HepG2 (cell line): ENCODE data around the gene IRS4. TPM values are rescaled to one million over a fixed set of nuclear protein-coding genes. Genes with fewer than 3 reads are reported as not detected.

ENCODE experiments used
- ATAC-seq: fragments of 200-7000 bp; cut with Tn5 transposase; 3 replicates; pipeline ENCODE4 v1.9.1; 2020; ENCODE audit warnings: mild to moderate bottlenecking, moderate library complexity
- Bru-seq: library from RNA; stranded (reverse); fragments of 400-500 nt; gene quantifications from one replicate; lab custom pipeline; 2021; lab: Mats Ljungman, UMichigan
- BruChase-seq, 2 experiments: library from RNA; stranded (reverse); fragments of 400-500 nt; gene quantifications; one replicate each; lab custom pipeline; 2021; lab: Mats Ljungman, UMichigan
- BruUV-seq: library from RNA; stranded (reverse); fragments of 400-500 nt; replicated peaks from 2 replicates; lab custom pipeline; 2021; lab: Mats Ljungman, UMichigan
- CTCF ChIA-PET: fragments of 300-600 bp; formaldehyde crosslinking; extraction: SDS; loops from one replicate; lab custom pipeline; 2021; ENCODE audit warnings: low total read pairs, inconsistent platforms, low intra/inter-chr PET ratio; lab: Yijun Ruan, JAX
- POLR2A ChIA-PET: fragments of 350-600 bp; sonication (Branson Sonifier 250); formaldehyde crosslinking; loops from one replicate; lab custom pipeline; 2020; ENCODE audit warnings: antibody characterized with exemption, inconsistent platforms; lab: Yijun Ruan, JAX
- DNase-seq: peaks from one replicate; pipeline ENCODE4 v3.0.0-alpha.2; 2015; ENCODE audit warnings: low spot score
- FAIRE-seq: peaks from 3 replicates; lab custom pipeline; 2011; peaks lifted over from hg19 to GRCh38; lab: Jason Lieb, UNC
- H2AFZ ChIP-seq: one replicate; pipeline ENCODE4 v1.6.1; 2011; ENCODE audit warnings: low read length, inconsistent platforms
- H3K27ac ChIP-seq: fragments of 300-600 bp; 3 replicates; pipeline ENCODE4 v1.8.0; 2011; ENCODE audit warnings: mixed run types, mild to moderate bottlenecking, mixed read lengths, low read length, inconsistent platforms; ENCODE audit not compliant: insufficient read depth; ENCODE audit errors: extremely low read length
- H3K27me3 ChIP-seq, 2 experiments: fragments of 200-600 bp in 1 of 2; 2 replicates in 1 of 2; 3 replicates in 1 of 2; pipeline versions ENCODE4 v1.6.0 to v1.8.0; 2011; ENCODE audit warnings: low read length in 2 of 2, mild to moderate bottlenecking in 2 of 2, moderate library complexity in 2 of 2, inconsistent platforms in 1 of 2; ENCODE audit not compliant: insufficient read depth in 2 of 2, control insufficient read depth in 1 of 2
- H3K36me3 ChIP-seq, 2 experiments: fragments of 200-600 bp in 1 of 2; replicated peaks in 1 of 2; 2 replicates in 1 of 2; 3 replicates in 1 of 2; pipeline versions ENCODE4 v1.5.1 to v1.8.0; 2011; ENCODE audit warnings: low read length in 2 of 2, inconsistent platforms in 1 of 2; ENCODE audit not compliant: insufficient read depth in 2 of 2, control insufficient read depth in 1 of 2
- H3K4me1 ChIP-seq: 2 replicates; pipeline ENCODE4 v1.5.1; 2012; ENCODE audit warnings: low read length, inconsistent platforms; ENCODE audit not compliant: insufficient read depth
- H3K4me2 ChIP-seq: 2 replicates; pipeline ENCODE4 v1.6.0; 2011; ENCODE audit warnings: low read depth, low read length, inconsistent platforms
- H3K4me3 ChIP-seq, 3 experiments: fragments of 200-600 bp in 1 of 3; sonication (generic), shearing (Covaris generic) in 1 of 3; replicated peaks in 1 of 3; 2 replicates each; pipeline ENCODE4 v1.5.1; 2011 to 2016; ENCODE audit warnings: low read length in 3 of 3, inconsistent platforms in 2 of 3, low read depth in 2 of 3, mild to moderate bottlenecking in 2 of 3, control low read depth in 1 of 3, mixed read lengths in 1 of 3; ENCODE audit not compliant: insufficient read depth in 1 of 3
- H3K79me2 ChIP-seq: one replicate; pipeline ENCODE4 v1.6.1; 2011; ENCODE audit warnings: low read length, inconsistent platforms; ENCODE audit not compliant: insufficient read depth
- H3K9ac ChIP-seq: 2 replicates; pipeline ENCODE4 v1.6.0; 2011; ENCODE audit warnings: mild to moderate bottlenecking, low read depth, low read length, inconsistent platforms; ENCODE audit not compliant: insufficient read depth
- H3K9me3 ChIP-seq: 2 replicates; pipeline ENCODE4 v1.5.1; 2012; ENCODE audit warnings: mild to moderate bottlenecking, low read length
- H4K20me1 ChIP-seq: 2 replicates; pipeline ENCODE4 v1.6.0; 2011; ENCODE audit warnings: inconsistent platforms, mild to moderate bottlenecking, low read length, moderate library complexity; ENCODE audit not compliant: insufficient read depth
- CTCF ChIP-seq: sonication (generic); formaldehyde crosslinking; IDR thresholded peaks from 2 replicates; pipeline ENCODE4 v1.5.0; 2020; ENCODE audit warnings: mild to moderate bottlenecking, missing genetic modification reagents, moderate library complexity
- ISL2 ChIP-seq: sonication (generic); formaldehyde crosslinking; IDR thresholded peaks from 2 replicates; pipeline ENCODE4 v1.5.0; 2020; ENCODE audit warnings: missing genetic modification reagents
- PRDM15 ChIP-seq: sonication (generic); formaldehyde crosslinking; IDR thresholded peaks from 2 replicates; pipeline ENCODE4 v1.4.0; 2020; ENCODE audit warnings: missing genetic modification reagents
- RFX1 ChIP-seq: fragments of 450-650 bp; IDR thresholded peaks from 2 replicates; pipeline ENCODE4 v1.6.1; 2017
- WIZ ChIP-seq: sonication (generic); formaldehyde crosslinking; IDR thresholded peaks from 2 replicates; pipeline ENCODE4 v1.5.1; 2020; ENCODE audit warnings: mild to moderate bottlenecking, missing genetic modification reagents
- ZNF263 ChIP-seq: sonication (generic); formaldehyde crosslinking; IDR thresholded peaks from 2 replicates; pipeline ENCODE4 v1.4.0; 2020; ENCODE audit warnings: missing genetic modification reagents
- ZNF513 ChIP-seq: sonication (generic); formaldehyde crosslinking; conservative IDR thresholded peaks from 2 replicates; pipeline ENCODE4 v1.5.0; 2020; ENCODE audit warnings: missing genetic modification reagents
- WGBS: methylation state at CpG from one replicate; pipeline ENCODE4 v1.1.6; 2017; ENCODE audit warnings: low lambda C conversion rate; 5-methylcytosine and 5-hydroxymethylcytosine counted together
- in situ Hi-C: cut with HindIII; loops from 2 replicates; pipeline ENCODE4 v1.10.0; 2017; ENCODE audit warnings: low pct_unique_long_range_greater_than_20kb; ENCODE audit not compliant: extremely low pct_ligation_motif_present
- intact Hi-C: fragments of 100-400 bp; cut with micrococcal nuclease; formaldehyde crosslinking; loops from one replicate; pipeline ENCODE4 v1.10.0; 2022; ENCODE audit not compliant: unreplicated experiment
- long read RNA-seq, 2 experiments: library from RNA in 1 of 2; library from polyadenylated mRNA in 1 of 2; stranded (forward) in 1 of 2; unstranded in 1 of 2; transcript quantifications; one replicate each; pipeline ENCODE4 v2.0.0, GENCODE V29; 2019 to 2022
- polyA minus RNA-seq, 3 experiments: library from RNA; depleted of rRNA, polyadenylated mRNA; stranded (reverse); fragments of >200 nt; gene quantifications; 2 replicates each; pipeline ENCODE4 v1.2.3, GENCODE V29; 2011; ENCODE audit warnings: low replicate concordance in 1 of 3
- polyA plus RNA-seq, 8 experiments: library from polyadenylated mRNA; depleted of rRNA in 3 of 8; stranded (reverse) in 7 of 8; unstranded in 1 of 8; fragments of >200 nt; fragmentation: Illumina TruSeq in 4 of 8; extraction: Trizol in 4 of 8; gene quantifications; 2 replicates each; pipeline versions ENCODE4 v1.2.1 to v1.2.3, GENCODE V29; 2011 to 2016; ENCODE audit warnings: low read depth in 4 of 8, missing spikeins in 1 of 8, mixed read lengths in 1 of 8; ENCODE audit not compliant: insufficient read depth in 1 of 8
- total RNA-seq, 5 experiments: library from RNA; depleted of rRNA; stranded (reverse); fragments of >200 nt; fragmentation: Illumina TruSeq; extraction: Trizol; gene quantifications; 2 replicates each; pipeline ENCODE4 v1.2.3, GENCODE V29; 2016; ENCODE audit warnings: low read depth in 1 of 5

Gene IRS4
- not detected in 2 replicates for total RNA-seq (2016; rRNA removed; fragmentation: Illumina TruSeq; extraction: Trizol)
- not detected in 2 replicates for total RNA-seq (2016; cell fraction: cytosol; rRNA removed; fragmentation: Illumina TruSeq; extraction: Trizol; ENCODE audit: low read depth)
- not detected in 2 replicates for total RNA-seq (2016; cell fraction: insoluble cytoplasmic fraction; rRNA removed; fragmentation: Illumina TruSeq; extraction: Trizol)
- not detected in 2 replicates for total RNA-seq (2016; cell fraction: membrane; rRNA removed; fragmentation: Illumina TruSeq; extraction: Trizol)
- total RNA-seq (2016; cell fraction: nucleus; rRNA removed; fragmentation: Illumina TruSeq; extraction: Trizol), result not detected in 2 replicates
- not detected in 2 replicates for polyA plus RNA-seq (2011; rRNA removed)
- not detected in 2 replicates for polyA plus RNA-seq (2011; cell fraction: cytosol; rRNA removed)
- polyA plus RNA-seq (2011; cell fraction: nucleus; rRNA removed), result not detected in 2 replicates
- not detected in 2 replicates for polyA plus RNA-seq (2012)
- polyA plus RNA-seq (2016; cell fraction: cytosol; fragmentation: Illumina TruSeq; extraction: Trizol; ENCODE audit: low read depth), result not detected in 2 replicates
- not detected in 2 replicates for polyA plus RNA-seq (2016; cell fraction: insoluble cytoplasmic fraction; fragmentation: Illumina TruSeq; extraction: Trizol; ENCODE audit: low read depth)
- not detected in 2 replicates for polyA plus RNA-seq (2016; cell fraction: membrane; fragmentation: Illumina TruSeq; extraction: Trizol; ENCODE audit: low read depth)
- polyA plus RNA-seq (2016; cell fraction: nucleus; fragmentation: Illumina TruSeq; extraction: Trizol; ENCODE audit: insufficient read depth, low read depth), result not detected in 2 replicates
- polyA minus RNA-seq (2011; rRNA and poly(A)+ RNA removed; ENCODE audit: low replicate concordance), result not detected in 2 replicates
- polyA minus RNA-seq (2011; cell fraction: cytosol; rRNA and poly(A)+ RNA removed), result not detected in 2 replicates
- not detected in 2 replicates for polyA minus RNA-seq (2011; cell fraction: nucleus; rRNA and poly(A)+ RNA removed)
- Bru-seq, nascent RNA, result not detected
- not detected for BruChase-seq, experiment 1, labeled RNA remaining after a 6-hour chase
- not detected for BruChase-seq, experiment 2, labeled RNA remaining after a 2-hour chase
- long read RNA-seq, experiment 1, result 0 reads
- long read RNA-seq, experiment 2, result 0 reads

GRCh38 chrX:108736509-108737479, at the start of gene IRS4:
Gene IRS4 (minus strand): TSS chrX:108736563.
- POLR2A ChIA-PET, result no interaction called here
- peak within 1 kb of the TSS; percentile 71 for H3K4me2 ChIP-seq
- intact Hi-C loops, result no loop called here
- no peaks in the 10 kb centered on the region for H4K20me1 ChIP-seq
- H3K4me1 ChIP-seq, result no peaks in the 10 kb centered on the region
- no peaks in the 10 kb centered on the region for H3K9me3 ChIP-seq
- BruUV-seq, result no TSS peak
- CTCF ChIA-PET, result no interaction called here
- H2AFZ ChIP-seq, result no peak within 1 kb of the TSS
- peak within 1 kb of the TSS; percentile 47 to 57 (median 52); a peak in 4 of 6 replicates for H3K4me3 ChIP-seq
- H3K27me3 ChIP-seq, result no peaks in the 10 kb centered on the region; a peak in 1 of 5 replicates
- ATAC-seq (peak; percentile 92), FAIRE-seq (no peak), DNase-seq (peak; percentile 32)
- H3K79me2 ChIP-seq, result no peaks in the 10 kb centered on the region
- no peak within 1 kb of the TSS for H3K27ac ChIP-seq
- in situ Hi-C loops, result no loop called here
- no peaks in the 10 kb centered on the region for H3K36me3 ChIP-seq
- 2% methylated on average over 14 of the region's 62 CpGs for WGBS
- H3K9ac ChIP-seq, result no peak within 1 kb of the TSS
- TF ChIP-seq PRDM15 (no peak), CTCF (CRISPR knock-in tag) (peak; percentile 37), WIZ (no peak), ZNF513 (CRISPR knock-in tag) (no peak), ISL2 (CRISPR knock-in tag) (no peak), ZNF263 (CRISPR knock-in tag) (peak; percentile 85), RFX1 (no peak)
